Kidney capillary endothelial cell (primary cell): ENCODE results near the gene LZTS2.

Experiments
- DNase-seq: peaks from one replicate; pipeline ENCODE4 v3.0.0-alpha.2; 2018; ENCODE audit warnings: low spot score

LZTS2 gene

DNA sequence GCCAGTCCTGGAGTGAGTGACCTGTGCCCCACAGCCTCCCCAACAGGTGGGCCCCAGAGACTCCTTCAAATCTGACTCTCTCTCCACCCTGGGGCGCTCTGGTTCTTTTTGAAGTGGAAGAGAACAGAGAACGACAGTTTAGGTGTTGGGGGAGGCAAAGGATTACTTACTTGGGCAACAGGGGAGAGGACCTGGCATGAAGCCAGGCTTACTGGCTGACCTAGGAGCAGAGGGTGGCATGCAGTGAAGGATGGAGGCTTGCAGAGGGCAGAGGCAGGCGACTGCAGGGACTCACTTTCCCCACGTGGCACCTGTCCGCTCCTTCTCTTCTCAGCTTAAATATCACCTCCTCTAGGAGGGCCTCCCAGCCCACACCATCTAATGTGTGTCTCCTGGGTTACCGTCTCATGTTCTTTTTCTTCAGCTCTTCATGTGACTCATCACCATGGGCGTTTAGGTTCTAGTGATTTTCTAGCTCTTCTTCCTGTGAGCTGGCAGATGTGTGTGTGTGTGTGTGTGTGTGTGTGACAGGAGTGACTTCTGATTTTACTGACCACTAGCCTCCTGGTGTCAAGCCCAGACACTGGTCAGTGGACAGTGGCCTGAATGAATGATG, 15.5 kb downstream of the LZTS2 start:
- DNase-seq: no peak

DNA sequence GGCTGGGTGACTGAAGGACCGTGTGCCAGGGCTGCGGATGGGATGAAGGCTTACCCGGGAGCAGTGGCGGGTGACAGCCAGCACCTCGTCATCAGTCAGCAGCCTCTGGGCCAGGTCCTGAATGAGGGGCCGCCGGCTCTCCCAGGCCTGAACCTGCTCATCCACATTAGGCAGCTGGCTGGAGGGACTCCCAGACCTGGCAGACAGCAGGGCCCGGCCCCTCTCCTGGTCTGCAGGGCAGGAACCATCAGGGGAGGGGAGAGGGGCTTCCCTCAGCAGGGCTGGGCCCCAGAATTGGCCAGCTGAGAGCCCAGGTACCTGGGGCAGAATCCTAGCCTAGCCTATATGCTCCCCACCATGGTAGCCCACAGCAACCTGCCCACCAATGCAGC, 16.0 kb downstream of the LZTS2 start:
- no peak for DNase-seq

DNA sequence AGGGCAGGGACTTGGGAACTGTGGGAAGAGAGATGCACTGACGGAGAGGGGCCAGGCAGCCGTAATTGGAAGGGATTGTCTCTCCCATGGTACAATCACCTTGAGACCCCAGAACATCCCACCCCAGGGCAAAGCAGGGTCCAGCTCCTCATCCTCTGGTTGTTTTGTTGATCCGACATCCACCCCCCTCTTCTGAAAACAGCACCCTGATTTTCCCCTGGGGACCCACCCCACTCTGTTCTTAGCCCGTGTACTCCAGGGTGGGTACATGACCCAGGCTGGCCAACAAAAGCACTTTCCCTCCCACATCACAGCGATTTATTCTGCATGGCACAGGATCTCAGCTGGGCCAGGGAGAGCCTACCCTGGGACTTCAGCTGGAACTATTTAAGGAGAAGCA, 17.2 kb downstream of the LZTS2 start:
- DNase-seq: no peak

DNA sequence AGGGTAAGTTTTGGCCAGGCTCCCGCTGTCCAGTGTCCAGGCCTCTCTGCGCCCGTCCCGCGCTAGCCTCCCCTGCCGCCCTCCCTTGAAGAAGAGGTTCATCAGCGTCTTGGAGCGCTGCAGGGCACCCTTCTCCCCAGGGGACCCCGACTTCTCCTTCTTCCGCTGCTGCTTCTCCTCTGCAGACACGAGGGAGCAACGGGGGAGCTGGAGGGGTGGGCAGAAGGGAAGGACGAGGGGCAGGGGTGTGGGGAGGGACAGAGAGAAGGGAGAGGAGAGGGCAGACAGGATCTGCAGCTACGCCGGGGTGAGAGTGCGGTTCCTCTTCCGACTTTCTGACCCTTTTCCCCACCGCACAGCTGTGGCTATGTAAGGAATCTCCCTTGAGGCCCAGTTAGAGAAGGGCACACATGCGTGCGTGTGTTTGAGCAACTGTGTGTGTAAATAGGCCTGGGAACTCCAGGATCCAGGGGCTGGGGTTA, 18.6 kb downstream of the LZTS2 start:
- no peak for DNase-seq

DNA sequence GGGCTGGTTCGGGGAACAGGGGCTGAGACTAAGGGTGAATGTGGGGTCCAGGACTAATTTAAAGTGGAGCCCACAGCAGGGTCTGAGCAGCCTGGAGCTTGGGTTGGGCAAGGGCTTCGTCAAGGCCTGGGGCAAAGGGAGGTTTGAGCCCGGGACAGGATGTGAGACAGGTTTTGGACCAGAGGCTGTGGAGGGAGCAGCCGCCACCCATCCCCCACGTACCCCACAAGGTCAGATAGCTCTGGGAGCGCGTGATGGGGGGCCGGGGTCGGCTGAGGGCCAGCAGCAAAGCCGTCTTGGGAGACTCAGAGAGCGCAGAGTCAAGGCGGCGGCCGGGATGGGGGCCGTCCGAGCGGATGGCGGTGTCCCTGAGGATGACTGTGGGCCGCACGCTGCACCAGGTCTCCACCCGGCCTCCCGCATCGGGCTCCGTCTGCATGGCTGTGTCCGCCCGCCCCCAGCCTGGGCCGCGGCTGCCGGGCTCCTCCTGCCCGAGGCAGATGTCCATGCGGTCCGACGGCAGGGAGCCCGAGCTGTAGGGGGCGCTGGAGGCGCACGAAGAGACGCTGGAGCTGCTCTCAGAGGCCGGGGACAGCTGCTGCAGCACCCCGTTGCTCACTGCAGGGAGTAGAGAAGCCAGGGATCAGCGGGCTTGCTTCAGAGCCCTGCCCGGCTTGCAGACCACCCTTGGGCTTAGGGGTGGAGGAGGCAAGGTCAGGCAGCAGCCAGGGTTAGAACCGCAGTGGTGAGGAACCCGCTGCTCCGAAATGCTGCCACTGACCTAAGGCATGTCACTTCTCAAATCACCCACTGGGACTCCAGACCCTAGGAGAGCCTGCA, 19.2 kb downstream of the LZTS2 start:
- peak; percentile 85 for DNase-seq

DNA sequence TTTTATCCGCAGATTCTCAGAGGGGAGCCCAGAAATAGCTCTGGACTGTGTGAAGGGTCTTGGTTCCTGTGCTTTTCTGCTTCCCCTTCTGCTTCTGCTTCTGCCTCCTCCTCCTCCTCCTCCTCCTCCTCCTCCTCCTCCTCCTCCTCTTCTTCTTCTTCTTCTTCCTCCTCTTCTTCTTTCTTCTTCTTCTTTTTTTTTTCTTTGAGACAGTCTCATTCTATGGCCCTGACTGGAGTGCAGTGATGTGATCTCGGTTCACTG, 19.8 kb downstream of the LZTS2 start:
- DNase-seq: no peak

DNA sequence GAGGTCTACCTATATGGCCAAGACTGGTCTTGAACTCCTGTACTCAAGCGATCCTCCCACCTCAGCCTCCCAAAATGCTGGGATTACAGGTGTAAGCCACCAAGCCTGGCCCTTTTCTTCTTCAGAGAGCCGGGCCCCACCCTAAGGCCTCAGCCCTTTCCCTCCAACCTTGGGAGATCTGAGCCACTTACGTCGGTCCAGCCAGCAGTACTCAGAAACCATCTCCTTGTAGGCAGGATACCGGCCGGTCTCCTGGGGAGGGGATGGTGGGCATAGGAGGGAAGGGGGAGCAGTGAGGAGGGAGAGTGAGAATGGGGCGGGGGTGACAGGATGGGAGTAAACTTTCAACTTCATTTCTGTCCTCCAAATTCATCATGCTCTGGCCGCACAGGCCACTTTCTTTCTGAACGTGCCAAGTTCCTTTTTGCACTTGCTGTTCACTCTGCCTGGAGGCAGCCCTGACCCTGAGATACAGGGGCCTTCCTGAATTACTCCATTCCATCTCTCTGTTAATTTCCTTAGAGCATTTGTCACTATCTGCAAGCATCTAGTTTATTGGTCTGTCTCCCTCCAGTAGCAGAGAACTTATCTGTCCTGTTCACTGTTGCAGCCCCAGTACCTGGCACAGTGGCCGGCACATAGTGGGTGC, 20.9 kb downstream of the LZTS2 start:
- no peak for DNase-seq

DNA sequence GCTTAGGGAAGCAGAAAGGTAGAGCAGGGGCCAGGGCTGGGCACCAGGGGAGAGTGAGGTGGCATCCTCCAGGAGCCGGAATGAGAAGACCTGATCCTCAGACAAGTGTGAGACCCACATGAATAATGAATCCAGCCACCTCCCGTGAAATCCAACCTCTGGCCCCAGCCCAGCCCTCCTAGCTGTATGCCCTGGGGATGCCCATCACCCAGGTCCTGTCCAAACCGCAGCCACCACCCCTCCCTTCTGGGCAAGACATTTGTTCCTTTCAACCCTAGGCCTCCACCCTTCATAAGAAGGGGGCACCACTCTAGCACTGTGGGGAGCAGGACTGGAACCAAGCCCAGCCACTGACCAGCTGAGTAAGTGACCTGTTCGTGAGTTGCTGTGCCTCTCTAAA, 21.6 kb downstream of the LZTS2 start:
- no peak for DNase-seq

DNA sequence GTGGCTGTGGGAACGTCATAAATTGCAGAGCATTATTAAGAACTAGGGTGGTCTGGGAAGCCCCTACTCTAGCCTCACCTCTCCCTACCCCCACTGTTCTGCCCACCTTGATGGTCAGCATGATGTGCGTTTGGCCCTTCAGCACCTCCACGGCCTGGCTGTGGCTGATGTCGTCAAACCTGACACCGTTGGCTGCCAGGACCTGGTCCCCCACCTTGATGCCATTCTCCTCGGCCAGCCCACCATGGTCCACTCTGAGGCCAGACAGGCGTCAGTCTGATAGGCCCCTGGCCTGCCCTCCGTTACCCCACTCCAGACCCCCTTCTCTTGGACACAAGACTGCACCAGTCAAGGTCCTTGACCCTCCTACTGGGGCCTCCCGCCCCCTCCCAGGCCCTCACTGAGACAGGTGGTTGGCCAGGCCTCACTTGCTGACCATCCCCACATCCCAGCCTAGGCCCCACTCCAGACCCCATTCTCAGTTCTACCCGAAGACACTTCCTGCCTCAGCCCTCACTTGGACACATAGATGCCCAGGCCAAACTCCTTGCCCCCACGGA, 22.2 kb downstream of the LZTS2 start:
- no peak for DNase-seq

DNA sequence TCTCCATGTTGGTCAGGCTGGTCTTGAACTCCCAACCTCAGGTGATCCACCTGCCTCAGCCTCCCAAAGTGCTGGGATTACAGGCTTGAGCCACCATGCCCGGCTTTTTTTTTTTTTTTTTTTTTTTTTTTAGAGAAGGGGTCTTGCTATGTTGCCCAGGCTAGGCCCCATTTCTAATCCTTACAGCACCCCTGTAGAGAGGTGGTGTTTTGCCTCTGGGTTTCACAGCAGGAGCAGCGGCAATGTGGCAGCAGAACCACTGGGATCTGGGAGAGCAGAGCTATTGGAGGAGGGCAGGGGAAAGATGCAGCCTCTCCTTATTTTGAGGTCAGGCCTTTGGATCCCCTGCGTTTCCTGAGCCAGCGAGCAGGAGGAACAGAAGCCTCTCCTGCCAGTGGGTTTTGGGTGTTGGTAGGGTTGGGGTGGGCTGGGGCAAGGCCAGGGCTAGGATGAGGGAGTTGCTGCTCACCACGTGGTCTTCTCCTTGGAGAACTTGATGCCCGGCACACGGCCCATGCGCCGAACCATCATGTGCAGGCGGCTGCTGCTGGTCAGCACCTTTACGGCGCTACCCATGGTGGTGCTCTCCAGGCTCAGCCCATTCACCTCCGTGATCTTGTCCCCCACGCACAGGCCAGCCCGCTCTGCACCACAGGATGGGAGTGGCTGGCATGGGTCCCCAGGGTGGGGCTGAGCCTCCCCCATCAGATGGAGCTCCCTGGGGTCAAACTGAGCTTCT, 23.5 kb downstream of the LZTS2 start:
- DNase-seq: no peak

DNA sequence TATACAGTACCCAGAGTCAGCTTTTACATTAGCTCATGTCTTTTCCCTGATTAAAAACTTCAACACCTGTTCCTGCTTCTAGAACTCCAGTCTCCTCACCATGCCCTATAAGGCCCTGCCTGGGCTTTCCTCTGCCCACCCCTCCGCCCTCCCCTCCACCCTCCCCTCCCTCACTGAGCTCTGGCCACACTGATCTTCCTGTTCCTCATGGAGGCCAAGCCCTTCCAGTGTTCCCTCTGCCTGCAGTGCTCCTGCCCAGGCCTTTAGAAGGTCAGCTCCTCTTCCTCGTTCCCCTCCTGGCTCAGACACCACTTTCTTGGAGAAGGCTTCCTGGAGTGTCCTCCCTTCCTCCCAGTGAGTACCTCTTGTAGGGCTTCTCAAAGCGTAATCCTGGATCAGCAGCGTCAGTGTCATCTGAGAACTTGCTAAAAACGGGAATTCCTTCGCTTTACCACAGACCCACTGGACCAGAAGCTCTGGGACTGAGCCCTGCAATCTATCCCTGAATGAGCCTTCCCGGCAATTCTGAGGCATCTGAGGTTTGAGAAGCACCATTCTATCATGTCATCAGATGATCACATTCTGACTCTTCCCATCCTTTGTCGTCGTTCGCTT, 27.6 kb downstream of the LZTS2 start:
- DNase-seq: no peak

DNA sequence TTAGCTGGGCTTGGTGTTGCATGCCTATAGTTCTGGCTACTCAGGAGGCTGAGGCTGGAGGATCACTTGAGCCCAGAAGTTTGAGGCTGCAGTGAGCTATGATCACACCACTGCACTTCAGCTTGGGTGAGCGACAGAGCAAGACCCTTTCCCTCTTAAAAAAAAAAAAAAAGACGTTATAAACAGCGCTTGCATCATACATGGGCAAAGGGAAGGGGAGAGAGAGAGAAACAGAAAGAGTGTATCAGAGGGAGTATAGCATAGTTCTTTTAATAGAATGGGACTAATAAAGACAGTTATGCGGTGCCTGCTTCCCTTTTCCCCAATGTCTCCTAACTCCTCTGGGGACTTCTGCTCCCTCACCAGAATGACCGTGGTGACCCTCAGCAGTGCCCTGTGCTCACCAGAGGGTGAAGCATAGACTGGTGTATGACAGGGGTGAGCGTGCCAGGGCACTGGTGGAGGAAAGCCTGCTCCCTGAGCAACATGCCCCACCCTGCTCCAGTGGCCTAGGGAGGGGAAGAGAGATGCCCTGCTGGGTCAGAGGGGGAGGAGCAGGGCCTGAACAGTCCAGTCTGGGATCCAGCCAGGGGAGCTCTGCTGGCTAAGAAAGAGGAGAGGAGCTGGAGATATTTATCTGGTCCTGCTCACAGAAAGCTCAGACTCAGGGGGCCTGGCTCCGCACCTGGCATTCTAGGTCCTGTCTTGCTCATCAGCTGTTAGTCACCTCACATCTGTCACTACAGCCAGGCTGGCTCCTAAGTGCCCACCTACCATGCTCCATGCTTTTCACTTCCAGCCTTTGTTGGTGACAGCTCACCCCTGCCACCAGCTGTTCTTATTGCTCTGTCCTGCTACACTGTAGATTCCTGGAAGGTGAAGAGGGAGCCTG, 29.1 kb downstream of the LZTS2 start:
- no peak for DNase-seq

DNA sequence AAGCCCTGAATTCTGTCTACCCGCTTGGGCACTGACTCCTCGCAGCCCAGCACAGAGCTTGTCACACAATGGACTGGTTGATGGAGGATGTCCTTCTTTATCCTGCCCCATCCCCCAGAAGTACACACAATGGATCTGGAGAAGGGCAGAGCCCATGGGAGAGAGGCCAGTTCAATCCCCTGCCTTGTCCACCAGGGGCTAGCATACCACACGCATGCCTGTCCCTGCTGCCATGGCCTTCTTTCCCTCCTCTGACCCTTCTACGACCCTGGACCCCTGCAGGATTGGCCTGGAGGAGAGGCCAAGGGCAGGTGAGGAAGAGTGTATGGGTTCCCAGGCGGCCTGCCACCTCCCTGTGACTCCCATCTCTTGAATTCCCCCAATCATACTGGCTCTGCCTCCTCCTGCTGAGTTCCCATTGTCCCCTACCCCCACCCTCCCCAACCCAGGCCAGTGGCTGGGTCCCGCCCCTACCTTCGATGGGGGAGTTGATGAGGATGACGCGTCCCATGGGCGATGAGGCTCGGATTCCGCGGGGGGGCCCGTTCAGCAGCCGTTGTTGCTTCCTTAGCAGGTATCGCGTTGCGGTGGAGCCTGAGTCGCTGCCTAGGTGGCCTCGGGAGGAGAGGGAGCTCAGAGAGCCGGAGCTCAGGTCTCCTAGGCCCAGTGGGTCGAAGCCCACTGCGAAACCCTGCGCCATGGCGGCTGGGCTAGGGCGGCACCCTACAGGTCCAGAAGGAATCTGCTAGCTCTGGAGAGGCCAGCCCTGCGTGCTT, 30.1 kb downstream of the LZTS2 start:
- no peak for DNase-seq

DNA sequence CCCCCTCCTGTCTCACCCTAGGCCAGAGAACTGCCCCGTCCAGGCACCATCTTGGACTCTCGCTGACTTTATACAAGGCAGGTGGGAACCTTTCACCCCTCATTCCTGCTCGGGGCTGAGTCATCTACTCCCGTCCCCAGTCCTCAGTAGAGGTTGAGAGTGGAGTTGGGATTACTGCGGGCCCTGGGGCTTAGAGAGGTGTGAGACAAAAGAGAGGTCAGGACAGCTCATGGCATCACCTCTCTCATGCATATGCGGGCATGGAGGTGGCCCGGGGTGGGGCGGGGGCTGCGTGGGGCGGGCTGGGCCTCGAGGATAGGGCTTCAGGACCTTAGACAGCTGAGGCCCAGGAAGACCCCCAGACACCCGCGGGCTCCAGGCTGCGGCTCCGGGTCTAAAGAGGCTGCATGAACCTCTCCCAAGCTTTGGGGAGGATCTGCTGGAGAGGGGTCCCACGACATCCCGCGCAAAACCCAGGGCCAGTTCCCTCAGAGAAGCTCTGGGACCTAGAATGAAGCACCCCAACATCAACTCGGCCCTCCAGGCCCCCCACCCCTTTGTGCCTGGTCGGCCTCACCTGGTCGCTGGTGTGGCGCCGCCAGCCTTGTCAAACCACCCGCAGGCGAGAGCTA, 31.0 kb downstream of the LZTS2 start:
- DNase-seq: no peak

DNA sequence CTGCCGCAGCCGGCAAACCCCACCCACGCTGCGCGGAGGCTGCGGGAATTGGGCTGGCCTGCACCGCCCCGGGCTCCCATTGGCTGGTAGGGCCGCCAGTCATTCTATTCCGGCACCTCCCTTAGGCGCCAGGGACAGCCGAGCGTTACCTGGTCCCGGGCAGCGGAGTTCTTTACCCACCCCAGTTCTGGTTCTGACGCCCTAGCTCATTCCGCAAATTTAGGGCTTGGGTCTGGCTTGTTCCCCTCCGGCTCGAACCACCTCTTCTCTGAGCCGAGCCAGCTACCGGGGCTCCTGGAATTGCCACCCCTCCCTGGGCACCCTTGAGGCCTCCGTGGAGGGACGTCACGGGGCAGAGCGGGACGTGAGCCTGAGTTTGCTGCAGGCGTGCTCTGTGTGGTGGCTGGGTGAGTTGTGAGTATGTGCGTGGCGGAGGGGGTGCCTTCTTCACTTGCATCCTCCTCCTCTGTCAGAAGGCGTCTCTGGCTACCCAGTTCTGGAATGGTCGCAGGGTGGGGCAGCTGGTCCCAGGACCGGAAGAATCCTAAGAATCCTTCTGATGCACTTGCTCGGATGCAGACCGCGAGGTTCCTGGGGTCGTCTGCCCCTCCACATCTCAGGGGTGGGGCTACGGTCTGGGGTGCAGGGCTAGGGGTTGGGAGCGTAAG, 31.7 kb downstream of the LZTS2 start, which contains the start of the genes PDZD7 and SFXN3:
Gene PDZD7, minus strand, starts transcription at position 2 of the 668 bp plus-strand sequence. CDS start 910 bp downstream, outside the sequence.
Gene SFXN3, plus strand, starts transcription at position 107 of the 668 bp plus-strand sequence. CDS start 3,461 bp downstream, outside the sequence.
- peak; percentile 86 for DNase-seq

DNA sequence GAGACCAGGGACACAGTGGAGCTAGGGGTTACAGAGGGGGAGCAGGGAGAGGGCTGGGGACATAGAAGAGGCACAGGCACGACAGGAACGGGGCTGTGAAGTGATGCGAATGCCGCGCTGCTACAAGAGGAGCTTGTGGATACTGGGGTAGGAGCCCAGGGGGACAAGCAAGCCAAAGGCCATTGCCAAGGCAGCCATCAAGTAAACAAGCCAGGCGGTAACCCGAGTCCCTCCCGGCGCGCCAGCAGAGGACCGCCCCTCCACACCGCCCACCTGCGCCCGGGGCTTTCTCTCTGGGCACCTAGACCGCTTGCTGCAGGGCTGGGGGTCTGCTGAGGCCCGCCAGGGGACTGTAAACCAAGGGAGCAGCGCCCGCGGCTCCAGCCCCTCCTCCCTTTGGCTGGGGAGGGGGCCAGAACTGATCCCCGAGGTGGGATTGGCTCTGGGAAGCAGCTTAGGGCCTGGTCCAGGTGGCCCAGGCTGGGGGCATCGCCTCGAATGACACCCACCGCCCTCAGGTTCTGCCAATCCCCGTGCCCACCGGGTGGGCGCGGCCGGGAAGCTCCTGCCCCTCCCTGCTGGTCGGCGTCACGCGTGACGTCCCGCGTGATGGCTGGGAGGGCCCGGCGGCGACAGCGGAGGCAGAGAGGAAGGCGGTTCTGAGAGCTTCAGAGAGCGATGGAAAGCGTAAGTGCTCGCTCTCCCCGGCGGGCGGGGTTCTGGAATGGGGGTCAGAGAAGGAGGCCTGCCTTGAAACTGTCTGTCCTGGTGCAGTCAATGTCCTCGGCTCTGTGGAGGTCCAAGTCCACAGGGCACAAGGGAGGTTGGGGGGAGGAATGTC, 32.4 kb downstream of the LZTS2 start:
- peak; percentile 59 for DNase-seq

DNA sequence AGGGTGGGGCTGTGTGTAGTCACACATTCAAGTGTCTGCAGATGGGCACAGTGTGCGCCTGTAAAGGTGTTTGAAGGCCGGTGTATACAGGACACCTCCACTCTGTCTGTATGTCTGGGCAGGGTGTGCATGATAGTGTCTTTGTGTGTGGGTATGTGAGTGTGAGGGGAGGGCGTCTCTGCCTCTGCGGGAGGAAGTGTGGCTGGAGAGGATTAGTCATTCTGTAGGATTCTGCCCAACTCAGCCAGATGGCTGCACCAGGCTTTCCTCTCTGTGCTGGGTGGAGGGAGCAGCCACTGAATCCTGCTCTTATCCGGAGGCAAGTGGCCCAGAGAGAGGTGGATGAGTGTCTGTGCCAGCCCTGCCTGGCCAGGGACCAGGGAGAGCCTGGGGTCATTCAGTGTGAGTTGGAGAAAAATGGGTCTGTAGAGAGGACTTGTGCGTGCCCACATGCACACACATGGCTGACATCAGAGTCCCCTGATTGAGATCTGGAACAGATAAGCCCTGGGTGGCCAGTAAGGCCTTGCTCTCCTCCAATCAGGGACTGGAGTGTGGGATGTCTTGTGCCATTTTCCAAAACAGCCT, 33.1 kb downstream of the LZTS2 start:
- DNase-seq: peak; percentile 88
